ENCODE measurements around the gene TSPOAP1. TPM values are rescaled to one million over a fixed set of nuclear protein-coding genes. Genes with fewer than 3 reads are reported as not detected.

The TSPOAP1 gene
- total RNA-seq, 2 donors from 2014 or later = 3.7 to 5.4 TPM

GRCh38 chr17:58331815-58332777, 3.5 kb upstream of the TSPOAP1 start:
- Histone ChIP-seq H3K36me3 (no peaks in the 10 kb centered on the region), H3K4me3 (peak overlapping the region; percentile 48), H3K9ac (ENCODE audit: low read depth in 2 of 2, low read length in 2 of 2) (peak overlapping the region; percentile 64 to 77), H3K9me3 (no peaks in the 10 kb centered on the region), H3K27ac (peak overlapping the region; percentile 88), H3K27me3 (no peaks in the 10 kb centered on the region), H3K4me1 (no peaks in the 10 kb centered on the region)
- TF ChIP-seq, protein P1, sequence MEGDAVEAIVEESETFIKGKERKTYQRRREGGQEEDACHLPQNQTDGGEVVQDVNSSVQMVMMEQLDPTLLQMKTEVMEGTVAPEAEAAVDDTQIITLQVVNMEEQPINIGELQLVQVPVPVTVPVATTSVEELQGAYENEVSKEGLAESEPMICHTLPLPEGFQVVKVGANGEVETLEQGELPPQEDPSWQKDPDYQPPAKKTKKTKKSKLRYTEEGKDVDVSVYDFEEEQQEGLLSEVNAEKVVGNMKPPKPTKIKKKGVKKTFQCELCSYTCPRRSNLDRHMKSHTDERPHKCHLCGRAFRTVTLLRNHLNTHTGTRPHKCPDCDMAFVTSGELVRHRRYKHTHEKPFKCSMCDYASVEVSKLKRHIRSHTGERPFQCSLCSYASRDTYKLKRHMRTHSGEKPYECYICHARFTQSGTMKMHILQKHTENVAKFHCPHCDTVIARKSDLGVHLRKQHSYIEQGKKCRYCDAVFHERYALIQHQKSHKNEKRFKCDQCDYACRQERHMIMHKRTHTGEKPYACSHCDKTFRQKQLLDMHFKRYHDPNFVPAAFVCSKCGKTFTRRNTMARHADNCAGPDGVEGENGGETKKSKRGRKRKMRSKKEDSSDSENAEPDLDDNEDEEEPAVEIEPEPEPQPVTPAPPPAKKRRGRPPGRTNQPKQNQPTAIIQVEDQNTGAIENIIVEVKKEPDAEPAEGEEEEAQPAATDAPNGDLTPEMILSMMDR (IDR thresholded peaks at IDR 0.05) = no peak
- DNase-seq = peak; percentile 70
- intact Hi-C loops (cut with DNase I) = no loop called here

DNA sequence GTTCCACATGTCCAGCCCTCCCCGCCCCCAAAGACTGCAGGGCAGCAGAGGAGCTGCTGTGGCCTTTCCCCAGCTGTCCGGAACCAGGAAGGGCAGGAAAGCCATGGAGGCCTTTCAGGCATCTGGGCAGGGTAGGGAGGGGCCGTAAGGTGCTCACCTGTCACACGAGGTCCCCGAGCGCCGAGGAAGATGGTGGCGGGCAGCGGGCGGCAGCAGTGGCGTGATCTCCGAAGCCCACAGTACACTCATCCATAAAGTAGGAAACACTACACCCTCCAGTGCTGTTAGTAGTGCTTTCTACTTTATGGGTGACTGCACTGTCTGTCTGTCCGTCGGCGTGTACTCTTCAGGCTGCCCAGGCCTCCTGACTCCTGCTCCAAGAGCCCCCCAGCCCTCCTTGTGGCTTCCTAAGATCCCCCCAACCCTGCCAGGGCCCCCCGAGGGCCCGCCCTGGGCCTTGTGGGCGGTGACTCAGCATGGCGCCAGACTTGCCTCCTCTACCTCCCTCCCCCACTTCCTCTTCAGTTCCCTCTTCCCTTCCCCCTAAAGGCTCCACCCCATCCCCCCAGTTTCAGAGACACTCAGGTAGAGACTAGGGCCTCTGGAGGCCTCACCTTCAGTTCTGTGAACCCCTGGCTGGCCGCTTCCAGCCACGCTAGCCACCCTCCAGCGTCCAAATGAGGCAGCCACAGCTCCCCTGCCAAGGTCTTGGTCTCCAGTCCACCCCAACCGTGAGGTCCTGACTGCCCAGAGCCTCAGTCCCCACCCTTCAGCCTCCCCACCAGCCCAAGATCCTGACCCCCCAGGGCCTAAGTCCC, 2.6 kb upstream of the TSPOAP1 start:
- Histone ChIP-seq H3K4me3 (peak overlapping the region; percentile 48), H3K27ac (peak overlapping the region; percentile 88), H3K9me3 (no peaks in the 10 kb centered on the region), H3K4me1 (no peaks in the 10 kb centered on the region), H3K36me3 (no peaks in the 10 kb centered on the region), H3K27me3 (no peaks in the 10 kb centered on the region), H3K9ac (ENCODE audit: low read depth in 2 of 2, low read length in 2 of 2) (peak overlapping the region; percentile 64 to 77)
- intact Hi-C loops (cut with DNase I) = no loop called here
- TF ChIP-seq, protein P1 (IDR thresholded peaks at IDR 0.05) = no peak
- peak; percentile 57 for DNase-seq

GRCh38 chr17:58330538-58330996, 2.0 kb upstream of the TSPOAP1 start:
- Histone ChIP-seq H3K4me1 (no peaks in the 10 kb centered on the region), H3K4me3 (peak overlapping the region; percentile 48), H3K9me3 (no peaks in the 10 kb centered on the region), H3K9ac (ENCODE audit: low read depth in 2 of 2, low read length in 2 of 2) (peak overlapping the region; percentile 58 to 64), H3K27me3 (no peaks in the 10 kb centered on the region), H3K27ac (peak overlapping the region; percentile 58), H3K36me3 (no peaks in the 10 kb centered on the region)
- intact Hi-C loops (cut with DNase I) = no loop called here
- TF ChIP-seq, protein P1 (IDR thresholded peaks at IDR 0.05) = no peak
- DNase-seq = no peak

DNA sequence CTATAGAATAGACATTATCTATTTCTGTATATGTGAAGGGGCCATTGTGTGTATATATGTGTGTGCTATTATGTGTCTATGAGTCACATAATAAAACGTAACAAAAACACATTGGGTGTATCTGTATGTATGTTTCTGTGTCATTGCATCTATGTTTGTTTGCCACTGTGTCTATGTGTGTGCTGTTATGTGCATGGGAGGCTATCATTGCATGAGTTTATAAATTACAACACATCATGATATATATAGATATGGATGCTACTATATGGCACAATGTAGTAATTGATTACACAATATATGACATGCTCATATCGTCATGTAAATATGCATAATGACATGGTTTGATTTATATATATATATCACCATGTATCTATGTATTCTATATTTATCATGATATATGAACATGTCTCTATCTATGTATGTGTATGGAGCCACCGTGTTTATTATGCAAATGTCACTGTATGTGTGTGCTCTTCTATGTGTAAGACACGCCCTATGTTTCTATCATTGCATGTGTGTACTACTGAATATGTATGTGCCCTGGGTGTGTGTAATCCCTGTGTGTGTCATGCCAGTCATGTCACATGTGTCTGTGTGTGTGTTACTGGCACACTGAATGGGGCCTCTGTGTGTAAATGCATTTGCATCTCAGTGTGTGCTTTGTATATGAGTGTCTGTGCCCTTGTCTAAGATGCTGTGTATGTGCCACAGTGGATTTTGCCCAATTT, 1.4 kb upstream of the TSPOAP1 start:
- TF ChIP-seq, protein P1 (IDR thresholded peaks at IDR 0.05) = no peak
- H3K36me3 ChIP-seq = no peaks in the 10 kb centered on the region
- H3K9ac ChIP-seq (ENCODE audit: low read depth in 2 of 2, low read length in 2 of 2) = peak overlapping the region in 1 of 2 donors; percentile 64
- peak overlapping the region; percentile 58 for H3K27ac ChIP-seq
- no peak for DNase-seq
- no peaks in the 10 kb centered on the region for H3K27me3 ChIP-seq
- no peaks in the 10 kb centered on the region for H3K4me1 ChIP-seq
- intact Hi-C loops (cut with DNase I) = no loop called here
- peak overlapping the region; percentile 48 for H3K4me3 ChIP-seq
- H3K9me3 ChIP-seq = no peaks in the 10 kb centered on the region
